GM23248 (cell line): ENCODE measurements around the gene ZNF416. TPM values are rescaled to one million over a fixed set of nuclear protein-coding genes. Genes with fewer than 3 reads are reported as not detected.

Source experiments
- DNase-seq: peaks from one replicate; pipeline ENCODE4 v3.0.0-alpha.2; 2015
- H2AFZ ChIP-seq: fragments of 200-600 bp; sonication (generic); 2 replicates; pipeline ENCODE4 v1.6.1; 2016; ENCODE audit warnings: antibody characterized with exemption
- H3F3A ChIP-seq: fragments of 200-600 bp; sonication (generic); 2 replicates; pipeline ENCODE4 v1.6.1; 2016; ENCODE audit warnings: mild to moderate bottlenecking, antibody characterized with exemption, mixed run types; ENCODE audit not compliant: insufficient read depth
- H3K27ac ChIP-seq: fragments of 200-600 bp; sonication (generic); 2 replicates; pipeline ENCODE4 v1.5.1; 2016; ENCODE audit warnings: mild to moderate bottlenecking
- H3K27me3 ChIP-seq: fragments of 200-600 bp; sonication (generic); replicated peaks from 2 replicates; pipeline ENCODE4 v1.6.1; 2016; ENCODE audit warnings: mild to moderate bottlenecking; ENCODE audit not compliant: insufficient read depth
- H3K36me3 ChIP-seq: fragments of 200-600 bp; sonication (generic); 2 replicates; pipeline ENCODE4 v1.6.1; 2016; ENCODE audit warnings: low read depth, mild to moderate bottlenecking
- H3K4me1 ChIP-seq: fragments of 200-600 bp; sonication (generic); 2 replicates; pipeline ENCODE4 v1.6.1; 2016; ENCODE audit warnings: mild to moderate bottlenecking; ENCODE audit not compliant: insufficient read depth
- H3K4me2 ChIP-seq: fragments of 200-600 bp; sonication (generic); one replicate; pipeline ENCODE4 v1.6.1; 2016; ENCODE audit warnings: mild to moderate bottlenecking; ENCODE audit not compliant: unreplicated experiment
- H3K4me3 ChIP-seq: fragments of 200-600 bp; sonication (generic); 2 replicates; pipeline ENCODE4 v1.5.1; 2016; ENCODE audit warnings: mild to moderate bottlenecking
- H3K79me2 ChIP-seq: fragments of 200-600 bp; sonication (generic); 2 replicates; pipeline ENCODE4 v1.6.1; 2016; ENCODE audit warnings: mild to moderate bottlenecking; ENCODE audit not compliant: insufficient read depth
- H3K9ac ChIP-seq: fragments of 200-600 bp; sonication (generic); 2 replicates; pipeline ENCODE4 v1.6.1; 2016; ENCODE audit warnings: mild to moderate bottlenecking
- H3K9me2 ChIP-seq: fragments of 200-600 bp; sonication (generic); 2 replicates; pipeline ENCODE4 v1.6.1; 2016; ENCODE audit warnings: mixed run types, mild to moderate bottlenecking, moderate library complexity; ENCODE audit not compliant: insufficient read depth
- H3K9me3 ChIP-seq: fragments of 200-600 bp; sonication (generic); one replicate; pipeline ENCODE4 v1.6.1; 2017; ENCODE audit warnings: low read depth
- H4K20me1 ChIP-seq: fragments of 200-600 bp; sonication (generic); 2 replicates; pipeline ENCODE4 v1.6.0; 2016; ENCODE audit not compliant: insufficient read depth
- EZH2 ChIP-seq: fragments of 200-600 bp; sonication (generic); IDR thresholded peaks from 2 replicates; pipeline ENCODE4 v1.6.1; 2018; ENCODE audit warnings: antibody characterized with exemption, mild to moderate bottlenecking; ENCODE audit not compliant: insufficient read depth, poor library complexity, severe bottlenecking
- EZH2phosphoT487 ChIP-seq: fragments of 200-600 bp; sonication (generic); IDR thresholded peaks from 2 replicates; pipeline ENCODE4 v1.6.1; 2018; ENCODE audit warnings: antibody characterized with exemption, moderate library complexity, mild to moderate bottlenecking, low read depth; ENCODE audit not compliant: insufficient read depth
- WGBS, 2 experiments: methylation state at CpG; one replicate each; pipeline ENCODE4 v1.1.6; 2015 to 2017; ENCODE audit warnings: low lambda C conversion rate in 2 of 2, low coverage in 1 of 2; ENCODE audit errors: missing lambda C conversion rate in 2 of 2; 5-methylcytosine and 5-hydroxymethylcytosine counted together
- in situ Hi-C: fragments of 300-500 bp; cut with MboI; formaldehyde crosslinking; loops from 2 replicates; pipeline ENCODE4 v1.15.0; 2020
- polyA plus RNA-seq: library from polyadenylated mRNA; unstranded; fragments of >200 nt; fragmentation: Nextera tagmentation; extraction: Ambion mirVana; gene quantifications from 2 replicates; pipeline ENCODE4 v1.2.1, GENCODE V29; 2016
- total RNA-seq: library from RNA; depleted of rRNA; stranded (reverse); fragments of >200 nt; shearing (Covaris generic); gene quantifications from 2 replicates; pipeline ENCODE4 v1.2.3, GENCODE V29; 2014

ZNF416 gene
- total and polyA plus RNA-seq, 2 experiments from 2014 or later = 4.9 to 5.9 TPM

GRCh38 chr19:57558525-57558924 is 20.2 kb downstream of the ZNF416 start:
- H3K9me2 ChIP-seq = no peaks in the 10 kb centered on the region
- WGBS, 2 experiments = 29 to 38% methylated on average over 6 of the region's 6 CpGs
- in situ Hi-C loops = no loop called here
- no peaks in the 10 kb centered on the region for H4K20me1 ChIP-seq
- H3K9me3 ChIP-seq = no peaks in the 10 kb centered on the region
- H3K4me1 ChIP-seq = peaks cover 14% of the 10 kb centered on the region; the same call in 1 of the 2 replicates
- H3K4me3 ChIP-seq = peak overlapping the region; percentile 77
- H3F3A ChIP-seq = peaks cover 8% of the 10 kb centered on the region; the same call in 1 of the 2 replicates
- H3K4me2 ChIP-seq = peak overlapping the region; percentile 96
- H3K36me3 ChIP-seq = peaks cover 23% of the 10 kb centered on the region
- H3K9ac ChIP-seq = peak overlapping the region; percentile 83
- peak; percentile 53 for DNase-seq
- H3K27me3 ChIP-seq = no peaks in the 10 kb centered on the region
- H2AFZ ChIP-seq = peak overlapping the region; percentile 82
- TF ChIP-seq EZH2 (no peak), EZH2phosphoT487 (no peak)
- H3K79me2 ChIP-seq = peaks cover 61% of the 10 kb centered on the region
- H3K27ac ChIP-seq = peak overlapping the region; percentile 89; the same call in 1 of the 2 replicates

- no peak for DNase-seq
- Histone ChIP-seq H2AFZ (no peak overlapping the region), H3F3A (peaks cover 8% of the 10 kb centered on the region; the same call in 1 of the 2 replicates), H3K4me2 (no peak overlapping the region), H3K36me3 (peaks cover 31% of the 10 kb centered on the region), H3K9me2 (no peaks in the 10 kb centered on the region), H3K4me3 (peak overlapping the region; percentile 77), H3K9me3 (no peaks in the 10 kb centered on the region), H3K27me3 (no peaks in the 10 kb centered on the region), H3K27ac (no peak overlapping the region), H3K4me1 (peaks cover 14% of the 10 kb centered on the region; the same call in 1 of the 2 replicates), H4K20me1 (no peaks in the 10 kb centered on the region), H3K9ac (0 out of 2 replicates have a peak overlapping the region, but pooled peaks have one; percentile 83), H3K79me2 (peaks cover 69% of the 10 kb centered on the region)
- in situ Hi-C loops = no loop called here
- WGBS, 2 experiments = 93% methylated on average over 5 of the region's 5 CpGs
- TF ChIP-seq EZH2 (no peak), EZH2phosphoT487 (no peak)
Observed at GRCh38 chr19:57557659-57558058, 21.1 kb downstream of the ZNF416 start.

- Histone ChIP-seq H3K27me3 (no peaks in the 10 kb centered on the region), H3K9me3 (no peaks in the 10 kb centered on the region), H3F3A (no peaks in the 10 kb centered on the region), H4K20me1 (no peaks in the 10 kb centered on the region), H3K27ac (no peak overlapping the region), H3K4me1 (no peaks in the 10 kb centered on the region), H3K9me2 (no peaks in the 10 kb centered on the region), H3K9ac (no peak overlapping the region), H2AFZ (no peak overlapping the region), H3K79me2 (peaks cover 74% of the 10 kb centered on the region), H3K4me3 (no peak overlapping the region), H3K4me2 (no peak overlapping the region), H3K36me3 (peaks cover 83% of the 10 kb centered on the region)
- no peak for TF ChIP-seq EZH2phosphoT487
- TF ChIP-seq EZH2 = no peak
- no peak for DNase-seq
- in situ Hi-C loops = no loop called here
- WGBS, 2 experiments = 98 to 100% methylated on average over 2 of the region's 2 CpGs
Observed at GRCh38 chr19:57552432-57552831, 26.3 kb downstream of the ZNF416 start.

GRCh38 chr19:57546513-57546912 is 32.2 kb downstream of the ZNF416 start:
- Histone ChIP-seq H3K4me2 (no peak overlapping the region), H3K4me1 (no peaks in the 10 kb centered on the region), H3K9ac (no peak overlapping the region), H2AFZ (no peak overlapping the region), H3K36me3 (peaks cover 100% of the 10 kb centered on the region), H3K9me3 (peaks cover 3% of the 10 kb centered on the region), H4K20me1 (no peaks in the 10 kb centered on the region), H3K27me3 (no peaks in the 10 kb centered on the region), H3F3A (peaks cover 13% of the 10 kb centered on the region; the same call in 1 of the 2 replicates), H3K27ac (no peak overlapping the region), H3K9me2 (no peaks in the 10 kb centered on the region), H3K79me2 (peaks cover 72% of the 10 kb centered on the region), H3K4me3 (no peak overlapping the region)
- no peak for DNase-seq
- 96 to 100% methylated on average over 1 of the region's 1 CpG for WGBS, 2 experiments
- in situ Hi-C loops = no loop called here
- TF ChIP-seq EZH2 (no peak), EZH2phosphoT487 (no peak)
